ENCODE measurements around the gene AGMO. TPM values are rescaled to one million over a fixed set of nuclear protein-coding genes. Genes with fewer than 3 reads are reported as not detected.

AGMO gene
- total and polyA plus RNA-seq, 2 of the 8 experiments (the other 6 are each of a cell fraction or from before 2014, with no cell fraction given): 0.22 to 0.45 TPM

DNA sequence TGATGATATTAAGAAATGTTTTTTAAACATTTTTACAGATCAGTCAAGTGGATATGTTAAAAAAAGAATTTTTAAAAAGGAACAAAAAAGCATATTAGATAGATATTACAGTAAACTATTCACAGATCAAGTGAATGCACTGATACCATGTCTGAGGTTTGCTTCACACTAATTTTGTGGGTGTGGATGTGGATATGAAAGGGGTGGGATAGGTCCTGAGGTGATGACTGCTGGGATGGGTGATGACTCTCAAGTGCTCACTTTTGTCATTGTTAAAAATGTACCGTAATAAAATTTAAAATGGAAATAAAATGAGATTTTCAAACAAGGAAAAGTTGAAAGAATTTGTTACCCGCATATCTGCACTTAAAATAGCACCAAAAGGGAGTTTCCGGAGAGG is 54.1 kb downstream of the AGMO start (continued):
- TF ChIP-seq, protein P1, sequence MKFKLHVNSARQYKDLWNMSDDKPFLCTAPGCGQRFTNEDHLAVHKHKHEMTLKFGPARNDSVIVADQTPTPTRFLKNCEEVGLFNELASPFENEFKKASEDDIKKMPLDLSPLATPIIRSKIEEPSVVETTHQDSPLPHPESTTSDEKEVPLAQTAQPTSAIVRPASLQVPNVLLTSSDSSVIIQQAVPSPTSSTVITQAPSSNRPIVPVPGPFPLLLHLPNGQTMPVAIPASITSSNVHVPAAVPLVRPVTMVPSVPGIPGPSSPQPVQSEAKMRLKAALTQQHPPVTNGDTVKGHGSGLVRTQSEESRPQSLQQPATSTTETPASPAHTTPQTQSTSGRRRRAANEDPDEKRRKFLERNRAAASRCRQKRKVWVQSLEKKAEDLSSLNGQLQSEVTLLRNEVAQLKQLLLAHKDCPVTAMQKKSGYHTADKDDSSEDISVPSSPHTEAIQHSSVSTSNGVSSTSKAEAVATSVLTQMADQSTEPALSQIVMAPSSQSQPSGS (IDR thresholded peaks at IDR 0.05; ENCODE audit: low read length): no peak
- no peak for TF ChIP-seq NRF1 (IDR thresholded peaks at IDR 0.05; ENCODE audit: low read depth, low read length)
- TF ChIP-seq SRF (IDR thresholded peaks at IDR 0.05; ENCODE audit: low read depth, low read length): no peak
- no peak for TF ChIP-seq TAF1 (IDR thresholded peaks at IDR 0.05; ENCODE audit: low read depth, low read length)
- TF ChIP-seq TAF7 (optimal IDR thresholded peaks at IDR 0.05; ENCODE audit: borderline replicate concordance, low read depth, low read length): no peak
- TF ChIP-seq KDM4A (IDR thresholded peaks at IDR 0.05; ENCODE audit: low read depth, low read length, severe bottlenecking): no peak
- TF ChIP-seq, protein P2, sequence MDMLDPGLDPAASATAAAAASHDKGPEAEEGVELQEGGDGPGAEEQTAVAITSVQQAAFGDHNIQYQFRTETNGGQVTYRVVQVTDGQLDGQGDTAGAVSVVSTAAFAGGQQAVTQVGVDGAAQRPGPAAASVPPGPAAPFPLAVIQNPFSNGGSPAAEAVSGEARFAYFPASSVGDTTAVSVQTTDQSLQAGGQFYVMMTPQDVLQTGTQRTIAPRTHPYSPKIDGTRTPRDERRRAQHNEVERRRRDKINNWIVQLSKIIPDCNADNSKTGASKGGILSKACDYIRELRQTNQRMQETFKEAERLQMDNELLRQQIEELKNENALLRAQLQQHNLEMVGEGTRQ (IDR thresholded peaks at IDR 0.05; ENCODE audit: low read length): no peak
